Vagina (tissue), 2 donors: Measurements from ENCODE around the gene NEURL3.

Source experiments
- POLR2A ChIP-seq, 2 donors: fragments of 450-650 bp; IDR thresholded peaks; one replicate each; pipeline ENCODE4 v1.6.1; 2017; ENCODE audit warnings: antibody characterized with exemption in 2 of 2, mild to moderate bottlenecking in 2 of 2, moderate library complexity in 2 of 2
- POLR2AphosphoS5 ChIP-seq, 2 donors: sonication (generic); formaldehyde crosslinking; IDR thresholded peaks; one replicate each; pipeline ENCODE4 v1.9.0; 2017; ENCODE audit warnings: antibody characterized with exemption in 2 of 2, mild to moderate bottlenecking in 2 of 2, low read depth in 1 of 2; ENCODE audit not compliant: insufficient read depth in 1 of 2
- TF ChIP-seq, protein P1 (sequence below), 3 experiments: fragments of 450-650 bp in 2 of 3; fragments of 200-600 bp in 1 of 3; sonication (generic) in 1 of 3; IDR thresholded peaks; one replicate each; pipeline ENCODE4 v1.5.1; 2017 to 2019; ENCODE audit warnings: antibody characterized with exemption in 3 of 3, mild to moderate bottlenecking in 2 of 3, moderate library complexity in 2 of 3

DNA sequence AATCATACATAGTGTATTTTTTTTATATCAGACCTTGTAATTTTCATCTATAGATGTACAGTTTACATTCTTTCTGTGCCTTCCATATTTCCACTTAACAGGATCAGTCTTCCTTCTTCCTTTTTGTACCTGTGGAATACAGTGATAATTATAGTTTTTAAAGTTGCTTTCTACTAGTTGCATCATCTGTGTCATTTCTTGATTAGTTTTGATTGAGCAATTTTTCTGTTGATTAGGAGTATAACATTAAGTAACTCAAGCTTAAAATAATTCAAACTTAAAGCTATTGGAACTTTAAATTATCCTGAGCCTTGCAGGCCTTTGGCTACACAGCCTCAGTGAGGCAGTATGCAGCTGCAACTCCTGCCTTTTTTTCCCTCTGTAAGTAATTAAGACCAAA lies 57.4 kb downstream of the NEURL3 start:
- TF ChIP-seq, protein P1, sequence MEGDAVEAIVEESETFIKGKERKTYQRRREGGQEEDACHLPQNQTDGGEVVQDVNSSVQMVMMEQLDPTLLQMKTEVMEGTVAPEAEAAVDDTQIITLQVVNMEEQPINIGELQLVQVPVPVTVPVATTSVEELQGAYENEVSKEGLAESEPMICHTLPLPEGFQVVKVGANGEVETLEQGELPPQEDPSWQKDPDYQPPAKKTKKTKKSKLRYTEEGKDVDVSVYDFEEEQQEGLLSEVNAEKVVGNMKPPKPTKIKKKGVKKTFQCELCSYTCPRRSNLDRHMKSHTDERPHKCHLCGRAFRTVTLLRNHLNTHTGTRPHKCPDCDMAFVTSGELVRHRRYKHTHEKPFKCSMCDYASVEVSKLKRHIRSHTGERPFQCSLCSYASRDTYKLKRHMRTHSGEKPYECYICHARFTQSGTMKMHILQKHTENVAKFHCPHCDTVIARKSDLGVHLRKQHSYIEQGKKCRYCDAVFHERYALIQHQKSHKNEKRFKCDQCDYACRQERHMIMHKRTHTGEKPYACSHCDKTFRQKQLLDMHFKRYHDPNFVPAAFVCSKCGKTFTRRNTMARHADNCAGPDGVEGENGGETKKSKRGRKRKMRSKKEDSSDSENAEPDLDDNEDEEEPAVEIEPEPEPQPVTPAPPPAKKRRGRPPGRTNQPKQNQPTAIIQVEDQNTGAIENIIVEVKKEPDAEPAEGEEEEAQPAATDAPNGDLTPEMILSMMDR (IDR thresholded peaks at IDR 0.05), result no peak
- TF ChIP-seq POLR2A (IDR thresholded peaks at IDR 0.05) (no peak), POLR2AphosphoS5 (IDR thresholded peaks at IDR 0.05; ENCODE audit: insufficient read depth in 1 of 2, low read depth in 1 of 2) (no peak)
